ENCODE measurements around the gene POLK.

- TF ChIP-seq MXI1 (IDR thresholded peaks at IDR 0.05; ENCODE audit: borderline replicate concordance, low read depth, low read length) (no peak), POLR2A (IDR thresholded peaks at IDR 0.05; ENCODE audit: low read depth, low read length) (no peak), SMC3 (IDR thresholded peaks at IDR 0.05; ENCODE audit: low read depth, low read length) (no peak), RFX5 (IDR thresholded peaks at IDR 0.05; ENCODE audit: low read depth, low read length) (no peak)
- TF ChIP-seq, protein P1, sequence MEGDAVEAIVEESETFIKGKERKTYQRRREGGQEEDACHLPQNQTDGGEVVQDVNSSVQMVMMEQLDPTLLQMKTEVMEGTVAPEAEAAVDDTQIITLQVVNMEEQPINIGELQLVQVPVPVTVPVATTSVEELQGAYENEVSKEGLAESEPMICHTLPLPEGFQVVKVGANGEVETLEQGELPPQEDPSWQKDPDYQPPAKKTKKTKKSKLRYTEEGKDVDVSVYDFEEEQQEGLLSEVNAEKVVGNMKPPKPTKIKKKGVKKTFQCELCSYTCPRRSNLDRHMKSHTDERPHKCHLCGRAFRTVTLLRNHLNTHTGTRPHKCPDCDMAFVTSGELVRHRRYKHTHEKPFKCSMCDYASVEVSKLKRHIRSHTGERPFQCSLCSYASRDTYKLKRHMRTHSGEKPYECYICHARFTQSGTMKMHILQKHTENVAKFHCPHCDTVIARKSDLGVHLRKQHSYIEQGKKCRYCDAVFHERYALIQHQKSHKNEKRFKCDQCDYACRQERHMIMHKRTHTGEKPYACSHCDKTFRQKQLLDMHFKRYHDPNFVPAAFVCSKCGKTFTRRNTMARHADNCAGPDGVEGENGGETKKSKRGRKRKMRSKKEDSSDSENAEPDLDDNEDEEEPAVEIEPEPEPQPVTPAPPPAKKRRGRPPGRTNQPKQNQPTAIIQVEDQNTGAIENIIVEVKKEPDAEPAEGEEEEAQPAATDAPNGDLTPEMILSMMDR (conservative IDR thresholded peaks at IDR 0.05; ENCODE audit: low read depth, low read length), result no peak
Observed at GRCh38 chr5:75603371-75603770, 91.7 kb downstream of the POLK start.
